ENCODE data around the gene WDR93. TPM values are rescaled to one million over a fixed set of nuclear protein-coding genes. Genes with fewer than 3 reads are reported as not detected.

The WDR93 gene
- total RNA-seq, 2 experiments from 2014 or later: not detected

- Mint-ChIP-seq H3K4me3 (no peak overlapping the region), H3K4me1 (ENCODE audit: low read depth) (no peaks in the 10 kb centered on the region), H3K9me3 (ENCODE audit: insufficient read depth) (no peaks in the 10 kb centered on the region), H3K27me3 (ENCODE audit: low read depth) (peaks cover 2% of the 10 kb centered on the region), H3K27ac (no peak overlapping the region), H3K36me3 (ENCODE audit: low read depth) (no peaks in the 10 kb centered on the region)
- ChIA-PET CTCF (interaction anchor here (1.0 to 1.5 kb wide), 2 partner anchors 108 kb away, joined by 4 to 5 read pairs; no protein-coding TSS in a partner anchor), POLR2A (no interaction called here)
- no peak for DNase-seq
- ATAC-seq: peak; percentile 33
Observed at GRCh38 chr15:89766357-89767311, 76.0 kb downstream of the WDR93 start.

GRCh38 chr15:89767411-89767915 is 76.9 kb downstream of the WDR93 start:
- Mint-ChIP-seq H3K4me1 (ENCODE audit: low read depth) (no peaks in the 10 kb centered on the region), H3K4me3 (no peak overlapping the region), H3K36me3 (ENCODE audit: low read depth) (no peaks in the 10 kb centered on the region), H3K9me3 (ENCODE audit: insufficient read depth) (no peaks in the 10 kb centered on the region), H3K27ac (no peak overlapping the region), H3K27me3 (ENCODE audit: low read depth) (peaks cover 2% of the 10 kb centered on the region)
- ATAC-seq (no peak), DNase-seq (no peak)
- POLR2A ChIA-PET: no interaction called here
- CTCF ChIA-PET: interaction anchor here (1.1 to 1.5 kb wide), 3 partner anchors 14 to 107 kb away, joined by 3 to 5 read pairs (median 4); no protein-coding TSS in a partner anchor

GRCh38 chr15:89768071-89768500 is 77.5 kb downstream of the WDR93 start:
- ChIA-PET POLR2A (no interaction called here), CTCF (interaction anchor here (1.1 to 1.6 kb wide), 4 partner anchors 7 to 107 kb away, joined by 3 to 6 read pairs (median 4); no protein-coding TSS in a partner anchor)
- no peak for DNase-seq
- H3K4me3 Mint-ChIP-seq: no peak overlapping the region
- no peaks in the 10 kb centered on the region for H3K36me3 Mint-ChIP-seq (ENCODE audit: low read depth)
- peaks cover 2% of the 10 kb centered on the region for H3K27me3 Mint-ChIP-seq (ENCODE audit: low read depth)
- H3K27ac Mint-ChIP-seq: no peak overlapping the region
- H3K4me1 Mint-ChIP-seq (ENCODE audit: low read depth): no peaks in the 10 kb centered on the region
- ATAC-seq: no peak
- H3K9me3 Mint-ChIP-seq (ENCODE audit: insufficient read depth): no peaks in the 10 kb centered on the region

- ChIA-PET CTCF (interaction anchor here (1.6 kb wide), 1 partner anchor 8 kb away, joined by 6 read pairs; no protein-coding TSS in a partner anchor), POLR2A (no interaction called here)
- no peak for ATAC-seq
- Mint-ChIP-seq H3K4me1 (ENCODE audit: low read depth) (no peaks in the 10 kb centered on the region), H3K4me3 (no peak overlapping the region), H3K27me3 (ENCODE audit: low read depth) (peaks cover 2% of the 10 kb centered on the region), H3K9me3 (ENCODE audit: insufficient read depth) (no peaks in the 10 kb centered on the region), H3K36me3 (ENCODE audit: low read depth) (no peaks in the 10 kb centered on the region), H3K27ac (no peak overlapping the region)
- DNase-seq: no peak
Observed at GRCh38 chr15:89769366-89769765, 78.8 kb downstream of the WDR93 start.

- Mint-ChIP-seq H3K9me3 (ENCODE audit: insufficient read depth) (no peaks in the 10 kb centered on the region), H3K4me3 (no peak overlapping the region), H3K4me1 (ENCODE audit: low read depth) (no peaks in the 10 kb centered on the region), H3K27me3 (ENCODE audit: low read depth) (peaks cover 4% of the 10 kb centered on the region), H3K27ac (no peak overlapping the region), H3K36me3 (ENCODE audit: low read depth) (no peaks in the 10 kb centered on the region)
- ChIA-PET CTCF (interaction anchor here (1.5 to 1.6 kb wide), 2 partner anchors 9 to 30 kb away, joined by 4 to 6 read pairs; no protein-coding TSS in a partner anchor), POLR2A (no interaction called here)
- ATAC-seq (no peak), DNase-seq (no peak)
Observed at GRCh38 chr15:89770041-89770440, 79.4 kb downstream of the WDR93 start.

GRCh38 chr15:89772932-89773583 is 82.4 kb downstream of the WDR93 start:
- ChIA-PET POLR2A (no interaction called here), CTCF (interaction anchor here (0.6 to 3.8 kb wide), 5 partner anchors 10 to 104 kb away, joined by 3 to 27 read pairs (median 4); no protein-coding TSS in a partner anchor)
- H3K4me1 Mint-ChIP-seq (ENCODE audit: low read depth): peaks cover 2% of the 10 kb centered on the region
- H3K36me3 Mint-ChIP-seq (ENCODE audit: low read depth): no peaks in the 10 kb centered on the region
- peaks cover 15% of the 10 kb centered on the region for H3K27me3 Mint-ChIP-seq (ENCODE audit: low read depth)
- DNase-seq (no peak), ATAC-seq (no peak)
- no peak overlapping the region for H3K4me3 Mint-ChIP-seq
- no peak overlapping the region for H3K27ac Mint-ChIP-seq
- no peaks in the 10 kb centered on the region for H3K9me3 Mint-ChIP-seq (ENCODE audit: insufficient read depth)

- no peak overlapping the region for H3K4me3 Mint-ChIP-seq
- no peak overlapping the region for H3K27ac Mint-ChIP-seq
- peaks cover 2% of the 10 kb centered on the region for H3K4me1 Mint-ChIP-seq (ENCODE audit: low read depth)
- POLR2A ChIA-PET: interaction anchor here (0.5 kb wide), 1 partner anchor 124 kb away, joined by 5 read pairs; no protein-coding TSS in a partner anchor
- H3K36me3 Mint-ChIP-seq (ENCODE audit: low read depth): no peaks in the 10 kb centered on the region
- ATAC-seq (no peak), DNase-seq (no peak)
- H3K27me3 Mint-ChIP-seq (ENCODE audit: low read depth): peaks cover 19% of the 10 kb centered on the region
- H3K9me3 Mint-ChIP-seq (ENCODE audit: insufficient read depth): no peaks in the 10 kb centered on the region
- CTCF ChIA-PET: interaction anchor here (1.2 to 3.8 kb wide), 2 partner anchors 14 to 100 kb away, joined by 5 to 27 read pairs; no protein-coding TSS in a partner anchor
Observed at GRCh38 chr15:89774492-89774891, 83.9 kb downstream of the WDR93 start.

GRCh38 chr15:89775815-89776214 is 85.2 kb downstream of the WDR93 start:
- no peaks in the 10 kb centered on the region for H3K36me3 Mint-ChIP-seq (ENCODE audit: low read depth)
- peaks cover 5% of the 10 kb centered on the region for H3K4me1 Mint-ChIP-seq (ENCODE audit: low read depth)
- ATAC-seq (no peak), DNase-seq (no peak)
- no peak overlapping the region for H3K4me3 Mint-ChIP-seq
- ChIA-PET CTCF (interaction anchor here (1.2 to 3.8 kb wide), 2 partner anchors 15 to 99 kb away, joined by 4 to 27 read pairs; no protein-coding TSS in a partner anchor), POLR2A (no interaction called here)
- H3K27ac Mint-ChIP-seq: no peak overlapping the region
- peaks cover 22% of the 10 kb centered on the region for H3K27me3 Mint-ChIP-seq (ENCODE audit: low read depth)
- no peaks in the 10 kb centered on the region for H3K9me3 Mint-ChIP-seq (ENCODE audit: insufficient read depth)

- DNase-seq: peak; percentile 58
- CTCF ChIA-PET: interaction anchor here (1.2 to 3.8 kb wide), 2 partner anchors 16 to 98 kb away, joined by 4 to 27 read pairs; no protein-coding TSS in a partner anchor
- H3K4me1 Mint-ChIP-seq (ENCODE audit: low read depth): peaks cover 8% of the 10 kb centered on the region
- ATAC-seq: peak; percentile 86
- POLR2A ChIA-PET: no interaction called here
- no peak within 1 kb of the TSS for H3K27ac Mint-ChIP-seq
- H3K4me3 Mint-ChIP-seq: peak within 1 kb of the TSS; percentile 56
- H3K36me3 Mint-ChIP-seq (ENCODE audit: low read depth): no peaks in the 10 kb centered on the region
- H3K9me3 Mint-ChIP-seq (ENCODE audit: insufficient read depth): no peaks in the 10 kb centered on the region
- H3K27me3 Mint-ChIP-seq (ENCODE audit: low read depth): peaks cover 24% of the 10 kb centered on the region
Observed at GRCh38 chr15:89776274-89777072, 85.9 kb downstream of the WDR93 start, which contains the start of gene MESP2. Gene MESP2 (plus strand): TSS chr15:89776332. CDS start chr15:89776358, 26 bp downstream.

- CTCF ChIA-PET: interaction anchor here (1.0 kb wide), 1 partner anchor 17 kb away, joined by 6 read pairs; no protein-coding TSS in a partner anchor
- ATAC-seq (no peak), DNase-seq (no peak)
- Mint-ChIP-seq H3K27ac (no peak overlapping the region), H3K4me1 (ENCODE audit: low read depth) (peaks cover 8% of the 10 kb centered on the region), H3K4me3 (peak overlapping the region; percentile 25), H3K36me3 (ENCODE audit: low read depth) (no peaks in the 10 kb centered on the region), H3K27me3 (ENCODE audit: low read depth) (peaks cover 25% of the 10 kb centered on the region), H3K9me3 (ENCODE audit: insufficient read depth) (no peaks in the 10 kb centered on the region)
- POLR2A ChIA-PET: no interaction called here
Observed at GRCh38 chr15:89777073-89777751, 86.6 kb downstream of the WDR93 start.
